AG09309 (cell line): ENCODE data around the gene B4GALT5.

Experiments
- DNase-seq: peaks from one replicate; pipeline ENCODE4 v3.0.0-alpha.2; 2010; ENCODE audit warnings: low read depth
- H3K4me3 ChIP-seq: 2 replicates; pipeline ENCODE4 v1.5.1; 2011; ENCODE audit warnings: mild to moderate bottlenecking, low read depth, low read length, moderate library complexity; ENCODE audit not compliant: control insufficient read depth
- CTCF ChIP-seq: IDR thresholded peaks from 2 replicates; pipeline ENCODE4 v1.5.1; 2011; ENCODE audit warnings: mild to moderate bottlenecking, low read depth, low read length, inconsistent platforms; ENCODE audit not compliant: insufficient read depth, control insufficient read depth; ENCODE audit errors: missing control alignments

The B4GALT5 gene

GRCh38 chr20:49701916-49702315 lies 11.8 kb downstream of the B4GALT5 start:
- TF ChIP-seq CTCF = no peak
- H3K4me3 ChIP-seq = no peak overlapping the region
- no peak for DNase-seq

GRCh38 chr20:49701241-49701790 lies 12.4 kb downstream of the B4GALT5 start:
- no peak for TF ChIP-seq CTCF
- no peak for DNase-seq
- no peak overlapping the region for H3K4me3 ChIP-seq

GRCh38 chr20:49700411-49701185 lies 13.1 kb downstream of the B4GALT5 start:
- H3K4me3 ChIP-seq = no peak overlapping the region
- peak; percentile 64 for DNase-seq
- no peak for TF ChIP-seq CTCF

- H3K4me3 ChIP-seq = no peak overlapping the region
- peak; percentile 34 for DNase-seq
- TF ChIP-seq CTCF = no peak
Measured at GRCh38 chr20:49699200-49699992, 14.3 kb downstream of the B4GALT5 start.

- TF ChIP-seq CTCF = no peak
- no peak for DNase-seq
- no peak overlapping the region for H3K4me3 ChIP-seq
Measured at GRCh38 chr20:49698477-49698876, 15.2 kb downstream of the B4GALT5 start.

GRCh38 chr20:49697071-49697470 lies 16.6 kb downstream of the B4GALT5 start:
- no peak for TF ChIP-seq CTCF
- H3K4me3 ChIP-seq = no peak overlapping the region
- no peak for DNase-seq
